ENCODE data around the gene FAM43A. TPM values are rescaled to one million over a fixed set of nuclear protein-coding genes. Genes with fewer than 3 reads are reported as not detected.

Gene FAM43A
- total and polyA plus RNA-seq, 5 donors from 2014 or later = 4.8 to 9.4 (median 6.5) TPM

DNA sequence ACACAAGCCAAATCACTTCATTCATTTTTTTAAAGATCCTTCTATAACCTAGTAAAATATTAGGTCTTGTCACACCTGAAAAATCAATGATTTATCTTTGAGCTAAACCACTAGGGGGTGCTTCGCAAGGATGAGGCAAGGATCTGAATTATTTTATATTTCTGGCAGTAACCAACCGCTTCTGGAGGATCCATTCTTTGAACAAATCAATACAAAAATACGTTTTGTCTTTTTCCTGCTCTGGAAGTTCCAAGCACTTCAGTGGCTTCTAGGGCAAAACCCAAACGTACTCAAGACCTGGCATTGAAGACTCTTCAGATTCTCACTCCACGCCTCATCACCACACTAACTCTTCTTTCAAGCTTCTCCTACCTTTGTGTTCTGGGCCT is 14.2 kb upstream of the FAM43A start:
- peaks cover 20% of the 10 kb centered on the region for H3K36me3 Mint-ChIP-seq
- H3K4me1 Mint-ChIP-seq = peaks cover 21 to 52% (median 25%) of the 10 kb centered on the region in 4 donors
- H3K27ac ChIP-seq (ENCODE audit: insufficient read depth, low read length, poor library complexity, severe bottlenecking) = peak overlapping the region; percentile 91
- H3K9me3 ChIP-seq (ENCODE audit: control insufficient read depth in 2 of 2, low read length in 2 of 2) = no peaks in the 10 kb centered on the region
- H3K9me3 Mint-ChIP-seq = no peaks in the 10 kb centered on the region
- DNase-seq (peak; percentile 24 to 72 (median 62)), ATAC-seq (ENCODE audit: low read depth in 2 of 2) (peak in 1 of 2 donors; percentile 5)
- H3K4me1 ChIP-seq (ENCODE audit: control insufficient read depth, insufficient read depth, low read length, poor library complexity, severe bottlenecking) = peaks cover 19% of the 10 kb centered on the region
- H3K27me3 ChIP-seq (ENCODE audit: control insufficient read depth, insufficient read depth, low read length) = no peaks in the 10 kb centered on the region
- peak overlapping the region; percentile 96 for H3K4me3 ChIP-seq (ENCODE audit: low read depth, low read length)
- H3K27me3 Mint-ChIP-seq = no peaks in the 10 kb centered on the region
- H3K4me3 Mint-ChIP-seq = peak overlapping the region; percentile 94 to 99 (median 98)
- H3K27ac Mint-ChIP-seq = peak overlapping the region; percentile 99
- H3K36me3 ChIP-seq (ENCODE audit: control insufficient read depth, insufficient read depth, low read length) = peaks cover 22% of the 10 kb centered on the region

DNA sequence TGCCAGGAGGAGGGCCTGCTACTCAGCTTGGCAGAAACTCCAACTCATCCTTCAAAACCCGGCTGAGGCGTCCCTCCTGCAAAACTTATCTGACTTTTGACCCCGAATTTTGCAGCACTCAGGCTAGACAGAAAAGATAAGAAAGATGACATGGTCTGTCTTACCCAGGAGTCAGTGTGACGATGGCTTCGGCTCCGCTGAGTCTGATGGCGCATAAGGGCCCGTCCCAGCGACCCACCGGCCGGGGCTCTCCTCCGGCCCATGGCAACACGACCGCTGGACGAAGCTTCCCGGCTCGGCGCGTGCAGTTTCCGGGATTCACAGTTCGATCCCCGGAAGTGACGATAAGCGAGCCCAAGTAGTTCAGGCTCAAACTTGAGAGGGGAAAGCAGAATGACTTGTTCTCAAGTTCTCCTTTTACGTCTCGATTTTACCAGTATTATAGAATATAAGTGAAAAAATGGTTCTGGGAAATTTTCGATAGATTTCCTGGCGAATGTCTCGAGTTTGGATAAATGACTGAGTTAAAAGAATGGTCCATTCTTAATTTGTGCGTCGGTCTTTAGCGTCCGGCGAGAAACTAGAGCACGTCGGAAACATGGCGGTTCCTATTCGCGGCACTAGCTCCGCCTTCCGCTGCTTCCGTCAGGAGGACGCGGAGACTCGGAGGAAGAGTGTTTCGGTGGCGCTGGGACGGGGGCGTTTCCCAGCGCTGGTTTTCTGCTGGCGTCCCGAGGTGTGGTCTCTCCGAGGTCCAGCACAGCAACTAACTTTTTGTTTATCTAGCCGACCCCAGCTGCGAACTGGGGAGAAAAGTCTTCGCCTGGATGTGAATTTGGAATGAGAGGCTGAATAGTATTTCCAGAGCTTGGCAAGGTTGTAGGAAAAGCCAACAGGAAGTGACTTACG is 13.5 kb upstream of the FAM43A start, which contains the start of gene LSG1:
TSS of gene LSG1 (minus strand) at position 292 of the 909 bp plus-strand sequence. CDS start at position 263, 29 bp downstream.
- Histone ChIP-seq H3K4me1 (ENCODE audit: control insufficient read depth, insufficient read depth, low read length, poor library complexity, severe bottlenecking) (peaks cover 19% of the 10 kb centered on the region), H3K36me3 (ENCODE audit: control insufficient read depth, insufficient read depth, low read length) (peaks cover 19% of the 10 kb centered on the region), H3K9me3 (ENCODE audit: control insufficient read depth in 2 of 2, low read length in 2 of 2) (no peaks in the 10 kb centered on the region), H3K4me3 (ENCODE audit: low read depth, low read length) (peak within 1 kb of the TSS; percentile 96), H3K27ac (ENCODE audit: insufficient read depth, low read length, poor library complexity, severe bottlenecking) (peak within 1 kb of the TSS; percentile 91), H3K27me3 (ENCODE audit: control insufficient read depth, insufficient read depth, low read length) (no peaks in the 10 kb centered on the region)
- H3K9me3 Mint-ChIP-seq = no peaks in the 10 kb centered on the region
- peak within 1 kb of the TSS; percentile 94 to 99 (median 98) for H3K4me3 Mint-ChIP-seq
- peaks cover 21 to 46% (median 25%) of the 10 kb centered on the region in 4 donors for H3K4me1 Mint-ChIP-seq
- H3K27me3 Mint-ChIP-seq = no peaks in the 10 kb centered on the region
- DNase-seq (peak; percentile 84 to 98 (median 92)), ATAC-seq (ENCODE audit: low read depth in 2 of 2) (peak; percentile 94 to 96)
- H3K36me3 Mint-ChIP-seq = peaks cover 15% of the 10 kb centered on the region
- H3K27ac Mint-ChIP-seq = peak within 1 kb of the TSS; percentile 99

DNA sequence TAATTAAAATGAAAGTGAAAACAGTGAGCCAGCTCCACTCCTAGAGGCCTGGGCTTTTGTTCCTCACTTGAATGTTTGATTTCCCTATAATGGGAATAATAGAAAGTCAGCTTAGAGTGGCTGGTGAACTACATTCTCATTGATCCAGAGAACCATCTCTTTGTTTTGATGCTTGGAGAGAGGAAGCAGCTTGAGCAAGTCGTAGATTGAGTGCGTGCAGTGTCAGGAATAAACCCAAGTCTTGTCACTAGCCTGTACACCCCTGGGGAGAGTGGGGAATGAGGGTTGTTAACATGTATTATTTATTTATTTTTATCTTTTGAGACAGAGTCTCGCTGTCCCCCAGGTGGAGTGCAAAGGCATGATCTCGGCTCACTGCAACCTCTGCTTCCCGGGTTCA is 12.8 kb upstream of the FAM43A start:
- H3K27ac ChIP-seq (ENCODE audit: insufficient read depth, low read length, poor library complexity, severe bottlenecking) = peak overlapping the region; percentile 91
- H3K27ac Mint-ChIP-seq = peak overlapping the region; percentile 99
- peaks cover 18% of the 10 kb centered on the region for H3K36me3 ChIP-seq (ENCODE audit: control insufficient read depth, insufficient read depth, low read length)
- H3K27me3 Mint-ChIP-seq = peaks cover 4% of the 10 kb centered on the region
- H3K36me3 Mint-ChIP-seq = peaks cover 11% of the 10 kb centered on the region
- peak overlapping the region; percentile 96 for H3K4me3 ChIP-seq (ENCODE audit: low read depth, low read length)
- peak overlapping the region; percentile 64 to 99 (median 88) for H3K4me3 Mint-ChIP-seq
- DNase-seq = no peak
- peaks cover 19% of the 10 kb centered on the region for H3K4me1 ChIP-seq (ENCODE audit: control insufficient read depth, insufficient read depth, low read length, poor library complexity, severe bottlenecking)
- ATAC-seq (ENCODE audit: low read depth in 2 of 2) = no peak
- no peaks in the 10 kb centered on the region for H3K27me3 ChIP-seq (ENCODE audit: control insufficient read depth, insufficient read depth, low read length)
- no peaks in the 10 kb centered on the region for H3K9me3 ChIP-seq (ENCODE audit: control insufficient read depth in 2 of 2, low read length in 2 of 2)
- no peaks in the 10 kb centered on the region for H3K9me3 Mint-ChIP-seq
- H3K4me1 Mint-ChIP-seq = peaks cover 21 to 44% (median 24%) of the 10 kb centered on the region in 4 donors

GRCh38 chr3:194673761-194674160 is 11.9 kb upstream of the FAM43A start:
- Histone ChIP-seq H3K36me3 (ENCODE audit: control insufficient read depth, insufficient read depth, low read length) (peaks cover 11% of the 10 kb centered on the region), H3K9me3 (ENCODE audit: control insufficient read depth in 2 of 2, low read length in 2 of 2) (no peaks in the 10 kb centered on the region), H3K27me3 (ENCODE audit: control insufficient read depth, insufficient read depth, low read length) (no peaks in the 10 kb centered on the region), H3K27ac (ENCODE audit: insufficient read depth, low read length, poor library complexity, severe bottlenecking) (no peak overlapping the region), H3K4me3 (ENCODE audit: low read depth, low read length) (no peak overlapping the region), H3K4me1 (ENCODE audit: control insufficient read depth, insufficient read depth, low read length, poor library complexity, severe bottlenecking) (peaks cover 19% of the 10 kb centered on the region)
- Mint-ChIP-seq H3K27me3 (peaks cover 4% of the 10 kb centered on the region), H3K27ac (no peak overlapping the region), H3K36me3 (peaks cover 6% of the 10 kb centered on the region), H3K4me1 (peaks cover 19 to 39% (median 20%) of the 10 kb centered on the region in 4 donors), H3K4me3 (peak overlapping the region in 3 of 4 donors; percentile 34 to 62 (median 58)), H3K9me3 (no peaks in the 10 kb centered on the region)
- ATAC-seq (ENCODE audit: low read depth in 2 of 2) (no peak), DNase-seq (no peak)

- peaks cover 4% of the 10 kb centered on the region for H3K27me3 Mint-ChIP-seq
- Histone ChIP-seq H3K4me3 (ENCODE audit: low read depth, low read length) (no peak overlapping the region), H3K27ac (ENCODE audit: insufficient read depth, low read length, poor library complexity, severe bottlenecking) (no peak overlapping the region), H3K36me3 (ENCODE audit: control insufficient read depth, insufficient read depth, low read length) (no peaks in the 10 kb centered on the region), H3K9me3 (ENCODE audit: control insufficient read depth in 2 of 2, low read length in 2 of 2) (no peaks in the 10 kb centered on the region), H3K27me3 (ENCODE audit: control insufficient read depth, insufficient read depth, low read length) (no peaks in the 10 kb centered on the region), H3K4me1 (ENCODE audit: control insufficient read depth, insufficient read depth, low read length, poor library complexity, severe bottlenecking) (peaks cover 19% of the 10 kb centered on the region)
- H3K9me3 Mint-ChIP-seq = no peaks in the 10 kb centered on the region
- no peak overlapping the region for H3K27ac Mint-ChIP-seq
- no peaks in the 10 kb centered on the region for H3K36me3 Mint-ChIP-seq
- DNase-seq (peak in 1 of 3 donors; percentile 27), ATAC-seq (ENCODE audit: low read depth in 2 of 2) (no peak)
- peaks cover 10 to 27% (median 20%) of the 10 kb centered on the region in 4 donors for H3K4me1 Mint-ChIP-seq
- H3K4me3 Mint-ChIP-seq = peak overlapping the region in 2 of 4 donors; percentile 23 to 34
These were observed 10.5 kb upstream of the FAM43A start for GRCh38 chr3:194675081-194675640.

DNA sequence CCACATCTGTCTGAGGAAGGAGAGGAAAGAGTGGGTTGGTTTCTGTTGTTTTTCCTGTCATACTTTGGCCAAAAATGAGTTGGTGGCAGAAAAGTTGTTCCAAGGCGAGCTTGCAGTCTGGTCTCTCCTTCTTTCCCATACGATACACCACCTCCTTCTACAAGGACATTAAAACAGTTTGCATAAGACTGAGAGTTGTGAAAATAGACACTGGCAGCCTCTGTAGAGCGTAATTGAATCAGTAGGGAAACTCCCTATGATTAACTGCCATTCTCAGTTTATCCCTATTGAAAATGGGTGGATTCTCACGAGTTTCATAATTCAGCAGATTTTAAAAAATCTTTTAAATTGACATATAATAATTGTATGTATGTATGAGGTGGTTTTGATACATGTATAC is 10.0 kb upstream of the FAM43A start:
- Histone ChIP-seq H3K4me3 (ENCODE audit: low read depth, low read length) (no peak overlapping the region), H3K4me1 (ENCODE audit: control insufficient read depth, insufficient read depth, low read length, poor library complexity, severe bottlenecking) (peaks cover 14% of the 10 kb centered on the region), H3K9me3 (ENCODE audit: control insufficient read depth in 2 of 2, low read length in 2 of 2) (no peaks in the 10 kb centered on the region), H3K27me3 (ENCODE audit: control insufficient read depth, insufficient read depth, low read length) (no peaks in the 10 kb centered on the region), H3K36me3 (ENCODE audit: control insufficient read depth, insufficient read depth, low read length) (no peaks in the 10 kb centered on the region), H3K27ac (ENCODE audit: insufficient read depth, low read length, poor library complexity, severe bottlenecking) (no peak overlapping the region)
- H3K27ac Mint-ChIP-seq = no peak overlapping the region
- H3K9me3 Mint-ChIP-seq = no peaks in the 10 kb centered on the region
- H3K4me3 Mint-ChIP-seq = peak overlapping the region in 1 of 4 donors; percentile 34
- ATAC-seq (ENCODE audit: low read depth in 2 of 2) (no peak), DNase-seq (no peak)
- H3K27me3 Mint-ChIP-seq = peaks cover 4% of the 10 kb centered on the region
- peaks cover 6 to 22% (median 20%) of the 10 kb centered on the region in 4 donors for H3K4me1 Mint-ChIP-seq
- H3K36me3 Mint-ChIP-seq = no peaks in the 10 kb centered on the region

DNA sequence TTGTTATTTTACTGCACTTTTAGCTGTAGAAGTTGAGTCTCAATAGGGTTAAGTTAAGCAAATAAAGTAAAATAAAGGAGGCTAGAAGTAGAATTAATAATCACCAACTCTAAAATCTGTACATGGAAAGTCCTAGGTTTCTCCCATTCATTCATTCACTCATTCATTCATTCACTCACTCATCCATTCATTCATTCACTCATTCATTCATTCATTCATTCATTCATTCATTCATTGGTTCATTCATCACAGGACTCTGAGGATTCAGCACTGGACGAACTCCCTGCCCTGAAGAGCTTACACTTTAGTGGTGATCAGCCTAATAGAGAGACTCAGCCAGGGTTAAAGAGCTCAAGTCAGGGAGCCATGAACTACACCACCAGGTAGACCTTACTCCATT is 9.2 kb upstream of the FAM43A start:
- DNase-seq (no peak), ATAC-seq (ENCODE audit: low read depth in 2 of 2) (no peak)
- Histone ChIP-seq H3K4me1 (ENCODE audit: control insufficient read depth, insufficient read depth, low read length, poor library complexity, severe bottlenecking) (peaks cover 6% of the 10 kb centered on the region), H3K4me3 (ENCODE audit: low read depth, low read length) (no peak overlapping the region), H3K36me3 (ENCODE audit: control insufficient read depth, insufficient read depth, low read length) (no peaks in the 10 kb centered on the region), H3K27me3 (ENCODE audit: control insufficient read depth, insufficient read depth, low read length) (no peaks in the 10 kb centered on the region), H3K9me3 (ENCODE audit: control insufficient read depth in 2 of 2, low read length in 2 of 2) (no peaks in the 10 kb centered on the region), H3K27ac (ENCODE audit: insufficient read depth, low read length, poor library complexity, severe bottlenecking) (no peak overlapping the region)
- H3K36me3 Mint-ChIP-seq = no peaks in the 10 kb centered on the region
- peak overlapping the region in 1 of 3 donors; percentile 11 for H3K27ac Mint-ChIP-seq
- no peaks in the 10 kb centered on the region for H3K9me3 Mint-ChIP-seq
- H3K4me1 Mint-ChIP-seq = peaks cover 2 to 16% (median 14%) of the 10 kb centered on the region in 4 donors
- peak overlapping the region in 1 of 4 donors; percentile 34 for H3K4me3 Mint-ChIP-seq
- peaks cover 7% of the 10 kb centered on the region for H3K27me3 Mint-ChIP-seq

Measured in CD4-positive, CD25-positive, alpha-beta regulatory T cell (primary cell).